Endometrial microvascular endothelial cells (primary cell): ENCODE data around the gene PRKCB. TPM values are rescaled to one million over a fixed set of nuclear protein-coding genes. Genes with fewer than 3 reads are reported as not detected.
"Not testable (repeated sequence)": the region's sequence is repeated elsewhere in the genome, so short reads cannot be mapped to it uniquely, and the experiment has no call there.

Experiments
- in situ Hi-C: cut with HindIII; loops from 2 replicates; pipeline ENCODE4 v1.10.0; 2017; ENCODE audit warnings: low sequenced_read_pairs, low pct_unique_long_range_greater_than_20kb; ENCODE audit errors: inconsistent ontology term
- total RNA-seq: library from RNA; depleted of rRNA; stranded (reverse); fragments of >200 nt; gene quantifications from one replicate; pipeline ENCODE4 v1.2.3, GENCODE V29; 2015; ENCODE audit errors: inconsistent ontology term

The PRKCB gene
- total RNA-seq, 1 donor from 2014 or later: not detected

GRCh38 chr16:24087891-24088410 is 252.2 kb downstream of the PRKCB start:
- in situ Hi-C loops: no loop called here

DNA sequence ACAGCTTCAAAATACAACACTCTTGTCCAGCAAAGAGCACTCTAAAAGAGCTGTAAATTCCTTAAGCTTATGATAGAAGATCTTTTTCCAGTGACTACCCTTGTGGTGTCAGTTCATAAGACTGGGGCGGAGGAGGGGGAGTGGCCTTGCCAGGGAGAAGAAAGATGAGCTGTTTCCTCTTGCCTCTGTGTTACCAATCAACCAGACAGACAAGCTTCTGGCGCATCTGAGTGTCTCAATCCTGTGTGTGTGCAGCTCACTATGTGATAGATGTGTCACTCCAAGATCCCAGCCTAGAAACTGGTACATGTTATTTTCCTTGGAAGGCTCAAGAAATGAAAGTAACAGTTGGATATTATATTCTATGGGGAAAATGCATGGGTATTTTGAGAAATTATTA is 253.0 kb downstream of the PRKCB start:
- in situ Hi-C loops: no loop called here

GRCh38 chr16:24091125-24091524 is 255.3 kb downstream of the PRKCB start:
- in situ Hi-C loops: no loop called here

DNA sequence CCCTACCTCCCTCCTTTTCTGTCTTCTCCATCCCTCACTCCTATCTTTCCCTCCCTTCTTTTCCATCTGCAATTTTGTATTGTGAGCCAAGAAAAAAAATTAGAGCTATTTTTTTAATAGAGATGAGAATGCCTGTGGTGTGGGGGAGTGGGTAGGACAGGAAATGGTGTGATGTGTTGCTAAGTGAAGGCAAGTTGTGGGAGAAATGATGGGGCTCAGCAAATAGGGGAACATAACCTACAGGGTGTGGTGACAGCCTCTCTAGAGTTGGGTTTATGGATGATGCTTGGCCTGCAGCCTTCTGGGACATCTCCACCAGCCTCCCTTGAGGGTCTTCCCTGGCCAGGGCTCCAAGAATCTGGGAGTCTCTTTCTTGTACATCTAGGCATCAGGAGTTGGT is 257.3 kb downstream of the PRKCB start:
- in situ Hi-C loops: no loop called here

DNA sequence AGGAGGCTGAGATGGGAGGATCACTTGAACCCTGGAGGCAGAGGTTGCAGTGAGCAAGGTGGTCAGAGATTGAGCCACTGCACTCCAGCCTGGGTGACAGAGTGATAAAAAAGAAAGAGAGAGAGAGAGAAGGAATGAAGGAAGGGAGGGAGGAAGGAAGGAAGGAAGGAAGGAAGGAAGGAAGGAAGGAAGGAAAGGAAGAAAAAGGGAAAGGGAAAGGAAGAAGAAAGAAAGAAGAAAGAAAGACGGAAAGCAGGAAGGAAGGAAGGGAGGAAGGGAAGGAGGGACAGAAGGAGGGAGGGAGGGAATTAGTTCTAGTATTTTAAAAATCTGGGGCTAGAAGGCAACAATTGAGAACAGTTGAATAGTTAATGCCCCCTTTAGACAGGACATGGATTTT is 258.9 kb downstream of the PRKCB start:
- in situ Hi-C loops: no loop called here

DNA sequence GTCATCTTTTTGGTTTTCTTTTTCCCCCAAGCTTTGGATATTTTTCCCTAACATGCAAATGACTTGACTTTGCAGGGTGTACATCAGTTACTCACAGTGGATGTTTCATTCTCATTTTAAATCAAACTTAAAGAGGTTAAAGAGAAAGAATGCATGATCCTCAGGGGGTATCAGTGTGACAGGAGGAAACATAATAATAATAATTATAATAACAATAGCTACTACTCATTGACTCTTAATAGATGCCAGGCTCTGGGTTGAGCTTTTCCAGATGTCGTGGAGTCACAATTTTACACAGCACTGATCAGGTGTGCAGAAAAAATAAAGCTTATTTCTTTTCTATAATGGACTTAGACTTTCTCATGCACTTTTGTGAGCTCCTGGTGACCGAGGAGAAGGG is 263.1 kb downstream of the PRKCB start:
- in situ Hi-C loops: no loop called here

DNA sequence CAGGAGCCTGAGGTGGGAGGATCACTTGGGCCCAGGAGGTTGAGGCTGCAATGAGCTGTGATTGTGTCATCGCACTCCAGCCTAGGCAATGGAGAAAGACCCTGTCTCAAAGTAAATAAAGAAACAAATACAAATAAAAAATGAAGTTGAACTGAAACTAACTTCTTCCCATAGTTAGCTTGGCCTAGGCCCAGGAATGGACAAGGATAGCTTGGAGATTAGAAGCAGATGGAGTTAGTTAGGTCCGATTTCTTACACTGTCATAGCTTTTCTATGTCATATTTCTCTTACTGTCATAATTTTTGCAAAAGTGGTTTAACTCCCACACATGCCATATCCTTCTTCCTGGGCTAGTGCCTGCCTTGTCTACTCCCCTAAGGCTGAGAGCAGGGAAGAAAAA is 265.6 kb downstream of the PRKCB start:
- in situ Hi-C loops: no loop called here

DNA sequence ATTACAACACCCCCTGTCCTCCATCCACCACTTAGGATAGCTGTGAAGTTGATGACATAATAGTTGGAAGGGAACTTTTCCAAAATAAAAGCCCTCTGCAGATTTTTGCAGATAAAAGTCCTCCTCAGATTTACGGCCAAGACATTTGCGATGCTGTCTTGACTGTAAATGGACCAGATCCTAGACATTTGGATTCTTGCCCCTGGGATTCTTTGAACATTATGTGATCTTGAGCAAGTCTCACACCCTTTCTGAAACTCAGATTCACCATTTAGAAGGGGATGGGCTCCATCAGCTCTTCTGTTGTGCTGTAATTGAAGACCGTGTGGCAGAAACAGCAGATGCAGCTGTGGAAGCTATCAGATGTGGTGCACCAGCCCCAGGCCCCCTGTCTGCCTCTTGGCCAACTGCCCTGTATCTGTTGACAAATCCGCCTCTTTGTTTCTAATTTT is 266.5 kb downstream of the PRKCB start:
- in situ Hi-C loops: no loop called here

DNA sequence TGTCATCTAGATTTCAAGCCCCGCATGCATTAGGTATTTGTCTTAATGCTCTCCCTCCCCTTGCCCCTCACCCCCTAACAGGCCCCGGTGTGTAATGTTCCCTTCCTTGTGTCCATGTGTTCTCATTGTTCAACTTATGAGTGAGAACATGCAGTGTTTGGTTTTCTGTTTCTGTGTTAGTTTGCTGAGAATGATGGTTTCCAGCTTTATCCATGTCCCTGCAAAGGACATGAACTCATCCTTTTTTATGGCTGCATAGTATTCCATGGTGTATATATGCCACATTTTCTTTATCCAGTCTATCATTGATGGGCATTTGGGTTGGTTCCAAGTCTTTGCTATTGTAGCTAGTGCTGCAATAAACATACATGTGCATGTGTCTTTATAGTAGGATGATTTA is 269.7 kb downstream of the PRKCB start:
- in situ Hi-C loops: not testable (repeated sequence)

DNA sequence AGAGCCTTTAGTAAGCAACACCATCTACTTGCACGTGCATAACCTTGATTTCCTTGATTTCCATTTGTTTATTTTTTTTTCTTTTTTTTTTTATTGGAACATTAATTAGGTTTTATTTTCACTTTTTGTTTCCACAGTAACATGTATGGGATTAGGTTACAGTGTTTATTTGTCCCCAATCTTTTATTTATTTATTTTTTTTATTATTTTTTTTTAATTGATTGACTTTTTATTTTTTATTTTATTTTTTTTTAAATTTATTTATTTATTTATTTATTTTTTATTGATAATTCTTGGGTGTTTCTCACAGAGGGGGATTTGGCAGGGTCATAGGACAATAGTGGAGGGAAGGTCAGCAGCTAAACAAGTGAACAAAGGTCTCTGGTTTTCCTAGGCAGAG is 272.3 kb downstream of the PRKCB start:
- in situ Hi-C loops: not testable (repeated sequence)

DNA sequence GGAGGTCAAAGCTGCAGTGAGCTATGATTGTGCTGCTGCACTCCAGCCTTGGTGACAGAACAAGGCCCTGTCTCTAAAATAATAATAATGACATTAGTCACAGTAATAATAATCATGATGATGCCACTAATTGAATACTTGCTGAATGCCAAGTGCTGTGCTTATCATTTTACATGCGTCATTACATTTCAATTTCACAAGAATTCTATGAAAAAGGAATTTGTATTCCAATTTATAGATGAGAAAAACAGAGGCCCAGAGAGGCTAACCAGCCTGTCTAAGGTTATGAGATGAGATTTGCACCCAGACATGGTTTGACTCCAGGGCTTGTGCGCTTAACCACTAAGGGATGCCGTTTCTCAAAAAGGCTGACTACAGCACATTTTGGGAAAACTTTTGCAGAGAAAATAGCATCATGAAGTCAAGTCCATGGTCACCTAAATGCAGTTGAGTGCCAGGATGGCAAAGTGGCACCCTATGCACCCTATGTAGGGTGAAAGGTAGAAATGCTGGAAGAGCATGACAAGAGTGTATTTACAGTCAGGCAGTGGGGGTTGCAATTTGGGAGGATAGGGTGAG is 276.0 kb downstream of the PRKCB start:
- in situ Hi-C loops: no loop called here

DNA sequence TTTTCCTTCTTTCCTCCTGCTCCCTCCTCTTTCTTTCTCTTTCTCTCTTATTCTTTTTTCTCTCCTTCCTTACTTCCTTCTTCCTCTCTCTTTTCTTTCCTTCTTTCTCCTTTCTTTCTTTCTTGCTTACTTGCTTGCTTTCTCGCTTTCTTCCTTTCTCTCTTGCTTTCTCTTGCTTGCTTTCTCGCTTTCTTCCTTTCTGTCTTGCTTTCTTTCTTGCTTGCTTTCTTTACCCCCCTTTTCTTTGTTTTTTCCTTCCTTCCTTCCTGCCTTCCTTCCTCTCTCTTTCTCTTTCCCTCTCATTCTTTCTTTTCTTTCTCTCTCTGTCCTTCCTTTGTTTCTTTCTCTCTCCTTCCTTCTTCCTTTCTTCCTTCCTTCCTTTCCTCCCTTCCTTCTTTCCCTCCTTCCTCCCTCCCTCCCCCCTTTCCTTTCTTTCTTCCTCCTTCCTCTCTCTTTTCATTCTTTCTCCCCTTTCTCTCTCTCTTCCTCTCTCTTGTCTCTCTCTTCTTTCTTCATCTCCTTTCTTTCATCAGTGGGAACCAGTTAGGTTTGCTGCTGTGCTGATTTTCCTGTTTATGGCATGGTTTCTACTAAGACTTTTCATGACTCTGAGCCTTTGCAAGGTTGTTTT is 277.4 kb downstream of the PRKCB start:
- in situ Hi-C loops: no loop called here

DNA sequence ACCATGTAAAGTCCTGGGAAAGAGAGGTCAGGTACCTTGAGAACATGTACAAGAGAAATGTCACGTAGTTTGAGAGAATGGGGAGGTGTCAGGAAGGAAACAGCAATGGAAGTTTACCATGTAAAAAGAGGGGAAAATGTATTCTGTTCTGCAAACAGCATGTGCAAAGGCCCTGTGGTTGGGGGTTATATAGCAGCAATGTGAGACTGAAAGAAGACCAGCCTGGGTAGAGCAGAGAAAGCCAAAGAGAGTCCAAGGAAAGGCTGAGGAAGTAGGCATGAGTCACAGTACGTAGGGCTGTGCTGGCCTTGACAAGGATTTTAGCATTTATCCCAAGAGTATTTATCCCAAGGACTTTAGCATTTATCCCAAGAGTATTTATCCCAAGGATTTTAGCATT is 279.1 kb downstream of the PRKCB start:
- in situ Hi-C loops: no loop called here

GRCh38 chr16:24116046-24116776 is 280.4 kb downstream of the PRKCB start:
- in situ Hi-C loops: no loop called here

- in situ Hi-C loops: no loop called here
These were observed 281.2 kb downstream of the PRKCB start for GRCh38 chr16:24116989-24117388.

- in situ Hi-C loops: no loop called here
These were observed 281.9 kb downstream of the PRKCB start for GRCh38 chr16:24117680-24118079.

DNA sequence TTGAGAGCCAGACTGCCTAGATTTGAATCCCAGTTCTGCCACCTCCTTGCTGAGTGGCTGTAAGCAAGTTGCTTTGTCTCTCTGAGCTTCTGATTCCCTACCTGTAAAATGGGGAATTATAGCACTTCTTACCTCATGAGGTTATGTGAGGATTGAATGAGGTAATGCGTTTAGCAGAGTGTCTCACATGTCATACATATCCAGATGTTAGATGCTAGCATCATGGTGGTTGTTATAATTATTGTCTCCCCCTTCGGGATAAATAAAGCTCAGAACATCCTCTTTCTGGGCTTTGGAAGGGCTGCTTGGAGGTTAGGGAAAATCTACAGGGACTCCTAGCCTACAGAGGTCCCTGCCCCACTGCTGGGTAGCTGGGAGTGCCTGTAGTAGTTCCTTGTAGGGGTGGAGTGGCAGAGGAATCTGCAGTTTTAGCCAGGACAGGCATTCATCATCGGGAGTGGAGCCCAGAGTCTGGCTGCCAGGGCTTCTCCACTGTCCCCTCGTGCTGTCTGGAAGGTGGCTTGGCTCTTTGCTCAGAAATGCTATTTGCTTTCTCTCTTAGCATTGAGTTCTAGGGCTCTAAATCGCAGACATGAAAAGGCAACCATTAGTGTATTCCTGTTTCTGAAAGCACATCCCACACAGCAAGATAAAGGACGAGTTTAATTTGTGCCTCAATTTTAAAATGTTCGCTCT is 282.5 kb downstream of the PRKCB start:
- in situ Hi-C loops: no loop called here

GRCh38 chr16:24119807-24120206 is 284.0 kb downstream of the PRKCB start:
- in situ Hi-C loops: no loop called here

GRCh38 chr16:24123275-24123674 is 287.5 kb downstream of the PRKCB start:
- in situ Hi-C loops: no loop called here

DNA sequence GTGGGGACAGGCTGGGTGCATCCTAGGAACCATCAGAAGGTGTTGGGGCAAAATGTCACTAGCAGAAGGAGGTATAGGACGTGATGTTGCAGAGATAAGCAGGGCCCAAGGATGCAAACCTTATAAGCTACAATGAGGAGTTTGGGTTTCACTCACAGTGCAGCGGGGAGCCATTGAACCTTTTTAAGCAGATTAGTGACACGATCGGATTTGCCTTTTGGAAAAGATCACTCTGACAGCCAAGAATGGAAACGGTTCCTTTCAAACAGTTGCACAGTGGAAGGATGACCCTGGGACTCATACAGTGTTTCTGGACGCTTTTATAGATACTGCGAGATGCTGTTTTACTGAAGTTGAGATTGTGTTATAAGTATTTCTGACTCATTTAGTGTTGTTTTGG is 288.5 kb downstream of the PRKCB start:
- in situ Hi-C loops: no loop called here
